Mammary epithelial cell (primary cell): ENCODE results near the gene PHF19.

ENCODE experiments used
- CTCF ChIP-seq, 2 donors: IDR thresholded peaks in 1 of 2; conservative IDR thresholded peaks in 1 of 2; 2 replicates each; pipeline ENCODE4 v1.5.1; 2011 to 2012; ENCODE audit warnings: inconsistent platforms in 2 of 2, low read length in 2 of 2, mild to moderate bottlenecking in 2 of 2, control low read depth in 1 of 2, low read depth in 1 of 2; ENCODE audit not compliant: insufficient read depth in 1 of 2; ENCODE audit errors: extremely low read depth in 1 of 2
- EZH2 ChIP-seq: IDR thresholded peaks from 2 replicates; pipeline ENCODE4 v1.6.1; 2012; ENCODE audit warnings: low read length, inconsistent platforms, borderline replicate concordance

GRCh38 chr9:120904978-120905301, 28.0 kb upstream of the PHF19 start:
- no peak for TF ChIP-seq CTCF (conservative IDR thresholded peaks at IDR 0.05 in 1 of 2, IDR thresholded peaks at IDR 0.05 in 1 of 2; ENCODE audit: extremely low read depth in 1 of 2, insufficient read depth in 1 of 2, low read depth in 1 of 2, low read length in 2 of 2)
- TF ChIP-seq EZH2 = no peak
